SK-N-SH (cell line): Measurements from ENCODE around the gene MAPK12. TPM values are rescaled to one million over a fixed set of nuclear protein-coding genes. Genes with fewer than 3 reads are reported as not detected.

Experiments used
- CTCF ChIA-PET: fragments of 300-600, 350-600 bp; formaldehyde crosslinking; extraction: SDS; loops from one replicate; lab custom pipeline; 2021; lab: Yijun Ruan, JAX
- POLR2A ChIA-PET: fragments of 350-600 bp; sonication (Branson Sonifier 250); formaldehyde crosslinking; extraction: SDS; loops from one replicate; lab custom pipeline; 2020; ENCODE audit warnings: antibody characterized with exemption, inconsistent platforms; lab: Yijun Ruan, JAX
- DNase-seq: peaks from one replicate; pipeline ENCODE4 v3.0.0; 2012
- H2AFZ ChIP-seq: fragments of 200-600 bp; sonication (generic); 2 replicates; pipeline ENCODE4 v1.8.1; 2016; ENCODE audit warnings: antibody characterized with exemption, mild to moderate bottlenecking, low read depth
- H3F3A ChIP-seq: fragments of 200-600 bp; sonication (generic); replicated peaks from 2 replicates; pipeline ENCODE3; 2016; ENCODE audit warnings: antibody characterized with exemption, mild to moderate bottlenecking; ENCODE audit not compliant: insufficient read depth
- H3K27ac ChIP-seq, 2 experiments: fragments of 200-500 bp in 1 of 2; fragments of 200-600 bp in 1 of 2; sonication (Bioruptor generic) in 1 of 2; sonication (generic), shearing (Covaris generic) in 1 of 2; 2 replicates each; pipeline versions ENCODE4 v1.5.1 to v1.6.1; 2014 to 2016; ENCODE audit warnings: low read depth in 2 of 2, inconsistent platforms in 1 of 2, low read length in 1 of 2, mild to moderate bottlenecking in 1 of 2, mixed read lengths in 1 of 2
- H3K27me3 ChIP-seq: fragments of 200-600 bp; sonication (generic), shearing (Covaris generic); 2 replicates; pipeline ENCODE4 v1.6.1; 2016; ENCODE audit warnings: mixed run types; ENCODE audit not compliant: insufficient read depth
- H3K36me3 ChIP-seq, 2 experiments: fragments of 200-500 bp in 1 of 2; fragments of 200-600 bp in 1 of 2; sonication (Bioruptor generic) in 1 of 2; sonication (generic) in 1 of 2; replicated peaks in 1 of 2; 2 replicates each; pipeline versions ENCODE3 to v1.5.1; 2014 to 2016; ENCODE audit warnings: low read length in 1 of 2, mild to moderate bottlenecking in 1 of 2; ENCODE audit not compliant: insufficient read depth in 2 of 2, control insufficient read depth in 1 of 2
- H3K4me1 ChIP-seq, 2 experiments: fragments of 200-500 bp in 1 of 2; fragments of 200-600 bp in 1 of 2; sonication (Bioruptor generic) in 1 of 2; sonication (generic), shearing (Covaris generic) in 1 of 2; 2 replicates each; pipeline versions ENCODE4 v1.5.1 to v1.6.1; 2014 to 2016; ENCODE audit warnings: low read depth in 1 of 2, low read length in 1 of 2, mixed run types in 1 of 2; ENCODE audit not compliant: insufficient read depth in 2 of 2, control insufficient read depth in 1 of 2
- H3K4me2 ChIP-seq: fragments of 200-600 bp; sonication (generic), shearing (Covaris generic); 2 replicates; pipeline ENCODE4 v1.6.1; 2017; ENCODE audit warnings: mixed run types
- H3K4me3 ChIP-seq, 2 experiments: fragments of 200-500 bp in 1 of 2; fragments of 200-600 bp in 1 of 2; sonication (Bioruptor generic) in 1 of 2; sonication (generic), shearing (Covaris generic) in 1 of 2; 2 replicates each; pipeline versions ENCODE4 v1.5.1 to v1.8.1; 2014 to 2016; ENCODE audit warnings: low read depth in 2 of 2, inconsistent platforms in 1 of 2, low read length in 1 of 2, mild to moderate bottlenecking in 1 of 2, mixed read lengths in 1 of 2, moderate library complexity in 1 of 2
- H3K79me2 ChIP-seq: fragments of 200-600 bp; sonication (generic); 2 replicates; pipeline ENCODE4 v1.8.1; 2017; ENCODE audit warnings: mild to moderate bottlenecking; ENCODE audit not compliant: insufficient read depth
- H3K9ac ChIP-seq: fragments of 200-600 bp; sonication (generic); 2 replicates; pipeline ENCODE4 v1.6.1; 2017; ENCODE audit warnings: mixed run types
- H3K9me2 ChIP-seq: fragments of 200-600 bp; sonication (generic); 2 replicates; pipeline ENCODE4 v1.6.1; 2017; ENCODE audit warnings: mixed run types
- H3K9me3 ChIP-seq: fragments of 200-600 bp; sonication (generic); 2 replicates; pipeline ENCODE4 v1.6.1; 2017; ENCODE audit warnings: mixed run types, mild to moderate bottlenecking, moderate library complexity
- H4K20me1 ChIP-seq: fragments of 200-600 bp; sonication (generic); 2 replicates; pipeline ENCODE4 v1.6.1; 2017; ENCODE audit warnings: mild to moderate bottlenecking, mixed run types; ENCODE audit not compliant: insufficient read depth
- ELF1 ChIP-seq: IDR thresholded peaks from 2 replicates; pipeline ENCODE4 v1.4.0; 2012
- EP300 ChIP-seq, 2 experiments: IDR thresholded peaks; 2 replicates each; pipeline versions ENCODE4 v1.4.0 to v1.6.1; 2012; ENCODE audit warnings: borderline replicate concordance in 1 of 2, low read depth in 1 of 2, low read length in 1 of 2
- FOSL2 ChIP-seq: IDR thresholded peaks from 2 replicates; pipeline ENCODE4 v1.4.0; 2012; ENCODE audit warnings: low read depth, mild to moderate bottlenecking, moderate library complexity, borderline replicate concordance
- FOXJ3 ChIP-seq: sonication (generic); formaldehyde crosslinking; IDR thresholded peaks from 2 replicates; pipeline ENCODE4 v1.5.1; 2020; ENCODE audit warnings: mild to moderate bottlenecking, missing genetic modification reagents
- JUND ChIP-seq: IDR thresholded peaks from 2 replicates; pipeline ENCODE4 v1.4.0; 2012
- POLR2AphosphoS5 ChIP-seq: IDR thresholded peaks from 2 replicates; pipeline ENCODE4 v1.6.1; 2012; ENCODE audit warnings: low read depth, low read length
- RAD21 ChIP-seq: IDR thresholded peaks from 2 replicates; pipeline ENCODE4 v1.6.1; 2012; ENCODE audit warnings: mild to moderate bottlenecking, low read length
- RCOR1 ChIP-seq: fragments of 150-350 bp; IDR thresholded peaks from 2 replicates; pipeline ENCODE4 v1.6.1; 2017; ENCODE audit warnings: antibody characterized with exemption, low read length
- RFX5 ChIP-seq: IDR thresholded peaks from 2 replicates; pipeline ENCODE4 v1.6.1; 2012; ENCODE audit warnings: mild to moderate bottlenecking, improper control_type of control experiment, low read length
- SIN3A ChIP-seq: IDR thresholded peaks from 2 replicates; pipeline ENCODE4 v1.6.1; 2012; ENCODE audit warnings: low read depth, mild to moderate bottlenecking, low read length, moderate library complexity, borderline replicate concordance
- SMC3 ChIP-seq: IDR thresholded peaks from 2 replicates; pipeline ENCODE4 v1.6.1; 2012; ENCODE audit warnings: low read depth, low read length, improper control_type of control experiment
- WGBS: methylation state at CpG from one replicate; pipeline ENCODE4 v1.1.6; 2017; ENCODE audit warnings: low lambda C conversion rate; 5-methylcytosine and 5-hydroxymethylcytosine counted together
- polyA plus RNA-seq, 3 experiments: library from polyadenylated mRNA; depleted of rRNA; stranded (reverse); fragments of >200 nt; gene quantifications; 2 replicates each; pipeline ENCODE4 v1.2.3, GENCODE V29; 2012
- TF ChIP-seq, protein P1 (sequence below): IDR thresholded peaks from 2 replicates; pipeline ENCODE4; 2012
- TF ChIP-seq, protein P2 (sequence below): IDR thresholded peaks from 2 replicates; pipeline ENCODE4 v1.4.0; 2012; ENCODE audit warnings: low read depth, borderline replicate concordance
- TF ChIP-seq, protein P3 (sequence below): fragments of 150-350 bp; IDR thresholded peaks from 2 replicates; pipeline ENCODE4 v1.6.1; 2016; ENCODE audit warnings: mild to moderate bottlenecking, low read depth, low read length
- TF ChIP-seq, protein P4 (sequence below): fragments of 200-600 bp; sonication (generic); IDR thresholded peaks from 2 replicates; pipeline ENCODE4 v1.6.1; 2017; ENCODE audit warnings: antibody characterized with exemption, mild to moderate bottlenecking, moderate library complexity
- TF ChIP-seq, protein P5 (sequence below): fragments of 150-350 bp; IDR thresholded peaks from 2 replicates; pipeline ENCODE4 v1.6.1; 2017; ENCODE audit warnings: antibody characterized with exemption, low read length, low read depth, borderline replicate concordance

Gene MAPK12
- polyA plus RNA-seq, 1 of the 3 experiments (the other 2 are of a cell fraction) = 118 TPM

DNA sequence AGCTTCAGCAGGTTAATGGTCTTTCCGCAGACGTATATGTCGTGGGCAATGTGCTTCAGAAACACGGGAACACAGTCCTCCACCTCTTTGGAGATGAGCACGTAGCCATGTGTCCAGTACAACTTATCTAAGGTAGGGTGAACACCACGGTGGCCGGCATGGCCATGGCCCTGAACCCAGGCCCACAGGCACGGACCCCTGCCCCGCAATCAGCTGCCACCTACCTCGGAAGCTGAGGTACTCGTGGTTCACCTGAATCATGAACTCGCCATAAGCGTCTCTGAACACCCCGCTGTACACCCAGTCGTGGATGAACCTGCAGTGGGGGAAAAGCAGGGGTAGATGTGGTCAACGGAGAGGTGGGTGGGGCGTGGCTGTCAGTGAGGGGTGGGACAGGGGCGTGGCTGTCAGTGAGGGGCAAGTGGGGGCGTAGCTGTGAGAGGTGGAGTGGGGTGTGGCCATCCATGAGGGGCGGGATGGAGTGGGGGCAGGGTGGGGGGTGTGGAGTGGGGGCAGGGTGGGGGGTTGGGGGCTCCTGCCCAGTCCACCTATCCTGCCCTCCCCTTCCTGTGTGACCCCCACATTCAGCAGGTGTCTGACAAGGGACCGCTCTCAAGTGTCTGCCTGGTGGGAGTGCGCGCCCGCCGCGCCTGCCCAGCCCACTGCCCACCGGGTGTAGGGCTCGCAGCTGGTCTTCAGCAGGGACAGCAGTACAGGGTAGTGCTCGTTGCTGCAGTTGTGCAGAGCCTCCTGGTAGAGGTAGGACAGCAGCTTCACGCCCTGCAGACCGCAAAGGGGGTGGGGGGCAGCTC is 35.2 kb downstream of the MAPK12 start:
- POLR2A ChIA-PET = interaction anchor here (0.6 kb wide), 1 partner anchor 920 kb away, joined by 4 read pairs; no protein-coding TSS in a partner anchor

DNA sequence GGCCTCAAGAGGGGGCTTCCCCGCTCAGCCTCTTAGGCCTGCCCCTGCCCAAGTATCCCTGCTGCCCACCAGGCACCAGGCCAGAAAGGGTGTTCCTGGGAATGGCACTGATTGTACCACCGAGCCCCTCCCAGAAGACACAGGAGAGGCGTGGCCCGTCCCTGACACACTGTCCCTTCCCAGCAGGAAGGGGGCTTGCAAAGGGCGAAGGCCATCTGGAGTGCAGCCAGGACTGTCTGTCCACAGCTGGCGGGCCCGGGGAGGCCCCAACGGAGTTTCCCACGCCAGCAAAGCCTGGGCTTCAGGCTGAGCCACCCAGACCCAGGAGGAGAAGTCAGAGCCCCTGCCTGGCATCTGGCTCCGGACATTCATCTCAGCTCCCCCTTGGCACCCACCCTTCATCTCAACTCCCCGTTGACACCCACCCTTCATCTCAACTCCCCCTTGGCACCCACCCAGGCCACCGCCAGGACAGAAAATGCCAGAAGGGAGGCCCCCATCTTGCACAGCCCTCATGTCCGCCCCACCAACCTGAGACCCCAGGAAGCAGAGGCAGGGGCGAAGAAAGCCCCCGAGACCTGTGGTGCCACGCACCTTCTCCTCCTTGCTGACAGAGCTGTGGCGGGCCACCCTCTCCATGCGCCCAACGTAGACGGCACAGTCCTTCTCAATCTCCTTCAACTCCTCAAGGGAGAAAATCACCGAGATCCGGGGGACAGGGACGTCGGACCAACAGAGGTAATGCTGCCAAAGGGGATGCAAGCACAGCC is 36.1 kb downstream of the MAPK12 start:
- DNase-seq = no peak
- H3K4me2 ChIP-seq = no peak overlapping the region
- no peaks in the 10 kb centered on the region for H3K4me1 ChIP-seq
- H3K4me3 ChIP-seq = no peak overlapping the region
- no peaks in the 10 kb centered on the region for H3K9me3 ChIP-seq
- 96% methylated on average over 20 of the region's 24 CpGs for WGBS
- H3F3A ChIP-seq = no peaks in the 10 kb centered on the region
- no peak overlapping the region for H2AFZ ChIP-seq
- no peaks in the 10 kb centered on the region for H3K27me3 ChIP-seq
- H3K9me2 ChIP-seq = no peaks in the 10 kb centered on the region
- peaks cover 7% of the 10 kb centered on the region; the same call in 1 of the 2 replicates for H3K79me2 ChIP-seq
- ChIA-PET CTCF (interaction anchor here (0.5 to 2.2 kb wide), 6 partner anchors 10 to 76 kb away, joined by 3 to 7 read pairs (median 4); no protein-coding TSS in a partner anchor), POLR2A (interaction anchor here (0.6 kb wide), 1 partner anchor 919 kb away, joined by 4 read pairs; no protein-coding TSS in a partner anchor)
- no peak overlapping the region for H3K27ac ChIP-seq
- H3K36me3 ChIP-seq = peaks cover under 1 to 51% of the 10 kb centered on the region in 2 experiments
- H3K9ac ChIP-seq = no peak overlapping the region
- no peaks in the 10 kb centered on the region for H4K20me1 ChIP-seq
- no peak for TF ChIP-seq ELF1
- TF ChIP-seq RFX5 = no peak
- TF ChIP-seq JUND = no peak
- TF ChIP-seq RCOR1 = no peak
- TF ChIP-seq RAD21 = no peak
- no peak for TF ChIP-seq SMC3
- TF ChIP-seq, protein P1, sequence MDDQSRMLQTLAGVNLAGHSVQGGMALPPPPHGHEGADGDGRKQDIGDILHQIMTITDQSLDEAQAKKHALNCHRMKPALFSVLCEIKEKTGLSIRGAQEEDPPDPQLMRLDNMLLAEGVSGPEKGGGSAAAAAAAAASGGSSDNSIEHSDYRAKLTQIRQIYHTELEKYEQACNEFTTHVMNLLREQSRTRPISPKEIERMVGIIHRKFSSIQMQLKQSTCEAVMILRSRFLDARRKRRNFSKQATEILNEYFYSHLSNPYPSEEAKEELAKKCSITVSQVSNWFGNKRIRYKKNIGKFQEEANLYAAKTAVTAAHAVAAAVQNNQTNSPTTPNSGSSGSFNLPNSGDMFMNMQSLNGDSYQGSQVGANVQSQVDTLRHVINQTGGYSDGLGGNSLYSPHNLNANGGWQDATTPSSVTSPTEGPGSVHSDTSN = no peak
- TF ChIP-seq, protein P2, sequence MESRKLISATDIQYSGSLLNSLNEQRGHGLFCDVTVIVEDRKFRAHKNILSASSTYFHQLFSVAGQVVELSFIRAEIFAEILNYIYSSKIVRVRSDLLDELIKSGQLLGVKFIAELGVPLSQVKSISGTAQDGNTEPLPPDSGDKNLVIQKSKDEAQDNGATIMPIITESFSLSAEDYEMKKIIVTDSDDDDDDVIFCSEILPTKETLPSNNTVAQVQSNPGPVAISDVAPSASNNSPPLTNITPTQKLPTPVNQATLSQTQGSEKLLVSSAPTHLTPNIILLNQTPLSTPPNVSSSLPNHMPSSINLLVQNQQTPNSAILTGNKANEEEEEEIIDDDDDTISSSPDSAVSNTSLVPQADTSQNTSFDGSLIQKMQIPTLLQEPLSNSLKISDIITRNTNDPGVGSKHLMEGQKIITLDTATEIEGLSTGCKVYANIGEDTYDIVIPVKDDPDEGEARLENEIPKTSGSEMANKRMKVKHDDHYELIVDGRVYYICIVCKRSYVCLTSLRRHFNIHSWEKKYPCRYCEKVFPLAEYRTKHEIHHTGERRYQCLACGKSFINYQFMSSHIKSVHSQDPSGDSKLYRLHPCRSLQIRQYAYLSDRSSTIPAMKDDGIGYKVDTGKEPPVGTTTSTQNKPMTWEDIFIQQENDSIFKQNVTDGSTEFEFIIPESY = no peak
- no peak for TF ChIP-seq FOSL2
- TF ChIP-seq EP300 (IDR thresholded peaks at IDR 0.05; ENCODE audit: borderline replicate concordance in 1 of 2, low read depth in 1 of 2, low read length in 1 of 2) = no peak
- no peak for TF ChIP-seq FOXJ3 (CRISPR knock-in tag)

More for the DNA sequence above, 35.2 kb downstream of the MAPK12 start:
- DNase-seq = no peak
- H3K9me3 ChIP-seq = no peaks in the 10 kb centered on the region
- H3F3A ChIP-seq = no peaks in the 10 kb centered on the region
- no peak overlapping the region for H3K9ac ChIP-seq
- no peaks in the 10 kb centered on the region for H3K4me1 ChIP-seq
- peaks cover 0 to 42% of the 10 kb centered on the region in 2 experiments for H3K36me3 ChIP-seq
- no peak overlapping the region for H3K27ac ChIP-seq
- CTCF ChIA-PET = interaction anchor here (0.6 to 1.4 kb wide), 4 partner anchors 11 to 77 kb away, joined by 3 to 5 read pairs (median 3); no protein-coding TSS in a partner anchor
- H3K4me2 ChIP-seq = no peak overlapping the region
- WGBS = 97% methylated on average over 26 of the region's 31 CpGs
- peaks cover 11% of the 10 kb centered on the region; the same call in 1 of the 2 replicates for H3K79me2 ChIP-seq
- no peaks in the 10 kb centered on the region for H3K27me3 ChIP-seq
- H3K4me3 ChIP-seq = no peak overlapping the region
- H2AFZ ChIP-seq = no peak overlapping the region
- no peaks in the 10 kb centered on the region for H3K9me2 ChIP-seq
- TF ChIP-seq, protein P3, sequence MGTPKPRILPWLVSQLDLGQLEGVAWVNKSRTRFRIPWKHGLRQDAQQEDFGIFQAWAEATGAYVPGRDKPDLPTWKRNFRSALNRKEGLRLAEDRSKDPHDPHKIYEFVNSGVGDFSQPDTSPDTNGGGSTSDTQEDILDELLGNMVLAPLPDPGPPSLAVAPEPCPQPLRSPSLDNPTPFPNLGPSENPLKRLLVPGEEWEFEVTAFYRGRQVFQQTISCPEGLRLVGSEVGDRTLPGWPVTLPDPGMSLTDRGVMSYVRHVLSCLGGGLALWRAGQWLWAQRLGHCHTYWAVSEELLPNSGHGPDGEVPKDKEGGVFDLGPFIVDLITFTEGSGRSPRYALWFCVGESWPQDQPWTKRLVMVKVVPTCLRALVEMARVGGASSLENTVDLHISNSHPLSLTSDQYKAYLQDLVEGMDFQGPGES = no peak
- TF ChIP-seq POLR2AphosphoS5 (no peak), SIN3A (no peak)
- TF ChIP-seq, protein P4, sequence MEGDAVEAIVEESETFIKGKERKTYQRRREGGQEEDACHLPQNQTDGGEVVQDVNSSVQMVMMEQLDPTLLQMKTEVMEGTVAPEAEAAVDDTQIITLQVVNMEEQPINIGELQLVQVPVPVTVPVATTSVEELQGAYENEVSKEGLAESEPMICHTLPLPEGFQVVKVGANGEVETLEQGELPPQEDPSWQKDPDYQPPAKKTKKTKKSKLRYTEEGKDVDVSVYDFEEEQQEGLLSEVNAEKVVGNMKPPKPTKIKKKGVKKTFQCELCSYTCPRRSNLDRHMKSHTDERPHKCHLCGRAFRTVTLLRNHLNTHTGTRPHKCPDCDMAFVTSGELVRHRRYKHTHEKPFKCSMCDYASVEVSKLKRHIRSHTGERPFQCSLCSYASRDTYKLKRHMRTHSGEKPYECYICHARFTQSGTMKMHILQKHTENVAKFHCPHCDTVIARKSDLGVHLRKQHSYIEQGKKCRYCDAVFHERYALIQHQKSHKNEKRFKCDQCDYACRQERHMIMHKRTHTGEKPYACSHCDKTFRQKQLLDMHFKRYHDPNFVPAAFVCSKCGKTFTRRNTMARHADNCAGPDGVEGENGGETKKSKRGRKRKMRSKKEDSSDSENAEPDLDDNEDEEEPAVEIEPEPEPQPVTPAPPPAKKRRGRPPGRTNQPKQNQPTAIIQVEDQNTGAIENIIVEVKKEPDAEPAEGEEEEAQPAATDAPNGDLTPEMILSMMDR = no peak
- TF ChIP-seq, protein P5, sequence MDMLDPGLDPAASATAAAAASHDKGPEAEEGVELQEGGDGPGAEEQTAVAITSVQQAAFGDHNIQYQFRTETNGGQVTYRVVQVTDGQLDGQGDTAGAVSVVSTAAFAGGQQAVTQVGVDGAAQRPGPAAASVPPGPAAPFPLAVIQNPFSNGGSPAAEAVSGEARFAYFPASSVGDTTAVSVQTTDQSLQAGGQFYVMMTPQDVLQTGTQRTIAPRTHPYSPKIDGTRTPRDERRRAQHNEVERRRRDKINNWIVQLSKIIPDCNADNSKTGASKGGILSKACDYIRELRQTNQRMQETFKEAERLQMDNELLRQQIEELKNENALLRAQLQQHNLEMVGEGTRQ = no peak
- H4K20me1 ChIP-seq = no peaks in the 10 kb centered on the region
